Measurements from ENCODE around the gene PRKCE.
A peak's percentile ranks its signal among the peaks of the same experiment; 100 is the strongest.

The PRKCE gene

GRCh38 chr2:45778720-45779171, 127.3 kb downstream of the PRKCE start:
- DNase-seq (ENCODE audit: low read depth, low spot score) = peak; percentile 51

GRCh38 chr2:45780541-45781463, 129.3 kb downstream of the PRKCE start:
- DNase-seq (ENCODE audit: low read depth, low spot score) = no peak

GRCh38 chr2:45781464-45781811, 130.0 kb downstream of the PRKCE start:
- DNase-seq (ENCODE audit: low read depth, low spot score) = no peak

- no peak for DNase-seq (ENCODE audit: low read depth, low spot score)
Observed at GRCh38 chr2:45782436-45782835, 131.0 kb downstream of the PRKCE start.

GRCh38 chr2:45782986-45783385, 131.5 kb downstream of the PRKCE start:
- DNase-seq (ENCODE audit: low read depth, low spot score) = no peak

GRCh38 chr2:45786030-45786835, 134.8 kb downstream of the PRKCE start:
- no peak for DNase-seq (ENCODE audit: low read depth, low spot score)

GRCh38 chr2:45786836-45787357, 135.4 kb downstream of the PRKCE start:
- no peak for DNase-seq (ENCODE audit: low read depth, low spot score)

- no peak for DNase-seq (ENCODE audit: low read depth, low spot score)
Observed at GRCh38 chr2:45788401-45788800, 136.9 kb downstream of the PRKCE start.

- no peak for DNase-seq (ENCODE audit: low read depth, low spot score)
Observed at GRCh38 chr2:45789317-45789716, 137.8 kb downstream of the PRKCE start.

- DNase-seq (ENCODE audit: low read depth, low spot score) = no peak
Observed at GRCh38 chr2:45789961-45790723, 138.7 kb downstream of the PRKCE start.

GRCh38 chr2:45793305-45793962, 142.0 kb downstream of the PRKCE start:
- no peak for DNase-seq (ENCODE audit: low read depth, low spot score)

GRCh38 chr2:45794134-45794617, 142.7 kb downstream of the PRKCE start:
- no peak for DNase-seq (ENCODE audit: low read depth, low spot score)

- no peak for DNase-seq (ENCODE audit: low read depth, low spot score)
Observed at GRCh38 chr2:45796500-45796899, 145.0 kb downstream of the PRKCE start.

- DNase-seq (ENCODE audit: low read depth, low spot score) = no peak
Observed at GRCh38 chr2:45797451-45798230, 146.2 kb downstream of the PRKCE start.

GRCh38 chr2:45799679-45800381, 148.4 kb downstream of the PRKCE start:
- no peak for DNase-seq (ENCODE audit: low read depth, low spot score)

- no peak for DNase-seq (ENCODE audit: low read depth, low spot score)
Observed at GRCh38 chr2:45802499-45803138, 151.1 kb downstream of the PRKCE start.

GRCh38 chr2:45804987-45805755, 153.7 kb downstream of the PRKCE start:
- DNase-seq (ENCODE audit: low read depth, low spot score) = no peak

Measured in activated CD4-positive, CD25-positive, alpha-beta regulatory T cell treated with anti-CD3 and anti-CD28 coated beads, Interleukin-2, amount 50 U/mL, for 16 hours (primary cell).